ENCODE measurements around the gene GRIP1.

GRIP1 gene

DNA sequence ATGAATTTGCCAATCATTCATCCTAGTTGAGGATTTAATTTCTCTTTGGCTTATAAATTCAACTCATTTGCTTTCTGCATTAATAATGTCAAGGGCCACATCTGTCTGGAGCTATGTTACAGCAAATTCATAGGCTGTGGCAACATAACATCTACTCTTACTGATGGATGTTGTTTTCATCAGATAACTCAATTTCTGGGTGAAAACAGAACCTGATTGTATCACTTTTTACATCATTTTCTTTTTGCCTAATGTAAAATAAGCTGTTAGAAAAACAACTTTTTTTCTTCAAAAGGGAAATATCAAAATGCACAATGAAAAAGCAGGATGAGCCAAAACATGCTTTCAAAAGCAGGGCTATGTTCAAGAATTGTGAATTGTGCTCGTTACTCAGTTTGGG, 303.3 kb downstream of the GRIP1 start:
- DNase-seq: no peak

DNA sequence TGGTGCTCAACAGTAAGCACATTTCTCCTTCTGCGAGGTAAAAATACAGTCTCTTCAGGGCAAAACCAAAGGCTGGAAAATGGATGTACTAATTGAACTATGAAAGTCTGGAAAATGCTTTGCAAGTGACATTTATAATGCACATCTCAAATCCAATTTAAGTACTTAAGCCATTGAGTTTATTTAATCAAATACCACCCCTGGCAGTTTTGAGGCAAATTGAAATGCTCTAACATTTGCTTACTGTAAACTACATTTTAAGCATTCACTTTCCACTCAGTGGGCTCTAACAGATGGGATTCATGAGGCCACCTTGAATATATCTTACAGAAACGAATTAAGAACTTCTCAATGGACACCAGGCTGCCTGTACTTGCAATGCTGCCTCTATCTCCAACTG, 306.9 kb downstream of the GRIP1 start:
- no peak for DNase-seq

DNA sequence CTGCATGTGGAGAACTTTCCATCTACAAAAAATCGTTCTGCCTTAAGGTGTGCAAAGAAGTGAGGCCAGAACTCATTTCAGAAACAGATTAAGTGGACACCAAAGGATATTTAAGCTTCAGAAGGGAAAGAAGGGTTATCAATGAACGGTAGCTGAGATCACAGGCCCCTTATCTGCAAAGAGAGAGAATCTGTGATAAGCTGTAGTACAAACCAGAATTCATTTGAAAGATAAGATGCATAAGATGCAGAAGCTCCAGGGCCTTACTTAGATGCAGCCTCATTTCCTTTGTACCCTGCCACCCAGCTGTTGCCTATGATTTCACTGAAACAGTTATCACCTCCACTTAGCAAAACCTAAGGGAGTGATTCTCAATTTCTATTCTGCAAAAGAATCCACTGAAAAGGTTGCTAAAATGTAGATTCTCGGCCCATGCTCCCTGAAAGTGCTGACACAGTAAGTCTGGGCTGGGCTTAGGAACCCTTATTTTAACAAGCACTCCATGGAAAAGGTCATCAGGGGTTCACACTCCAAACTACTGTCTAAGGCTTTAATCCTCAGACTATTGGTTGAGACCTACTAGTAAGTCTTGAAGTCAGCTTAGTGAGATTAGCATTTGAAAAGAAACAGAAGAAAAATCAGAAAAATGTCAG, 311.7 kb downstream of the GRIP1 start:
- no peak for DNase-seq

DNA sequence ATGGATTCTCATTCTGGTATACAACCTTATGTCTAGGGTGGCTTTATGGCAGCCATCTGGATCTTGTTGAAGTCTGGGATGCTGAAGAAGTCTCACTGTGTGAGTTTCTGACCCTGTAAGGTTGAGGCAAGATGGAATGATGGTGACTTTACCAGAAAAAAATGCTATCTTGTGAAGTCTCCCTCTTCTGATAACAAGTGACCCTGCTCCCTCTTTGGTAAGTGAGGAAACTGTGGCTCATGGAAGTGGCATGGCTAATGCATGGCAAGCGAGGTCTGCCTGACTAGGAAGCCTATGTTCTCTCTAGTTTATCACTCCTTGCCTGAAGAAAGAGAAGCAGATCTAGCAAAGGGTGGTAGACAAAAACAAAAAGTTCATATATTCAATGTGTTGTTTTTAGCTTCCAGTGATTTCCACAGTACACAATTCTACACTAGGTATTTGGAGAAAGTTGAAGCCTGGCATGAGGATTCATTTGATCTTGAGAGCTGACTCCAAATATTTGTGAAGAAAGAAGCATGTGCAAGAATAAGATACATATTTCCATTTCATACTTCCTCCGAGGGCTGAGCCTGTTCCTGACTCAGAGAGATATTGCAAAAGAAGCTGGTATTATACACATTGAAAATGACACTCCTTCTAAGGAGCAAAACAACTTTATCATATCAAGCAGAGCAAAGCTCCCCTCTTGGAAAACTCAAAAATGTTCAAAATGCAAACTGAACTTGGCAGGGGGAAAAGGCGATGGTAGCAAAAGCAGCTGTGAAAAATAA, 313.0 kb downstream of the GRIP1 start:
- no peak for DNase-seq

DNA sequence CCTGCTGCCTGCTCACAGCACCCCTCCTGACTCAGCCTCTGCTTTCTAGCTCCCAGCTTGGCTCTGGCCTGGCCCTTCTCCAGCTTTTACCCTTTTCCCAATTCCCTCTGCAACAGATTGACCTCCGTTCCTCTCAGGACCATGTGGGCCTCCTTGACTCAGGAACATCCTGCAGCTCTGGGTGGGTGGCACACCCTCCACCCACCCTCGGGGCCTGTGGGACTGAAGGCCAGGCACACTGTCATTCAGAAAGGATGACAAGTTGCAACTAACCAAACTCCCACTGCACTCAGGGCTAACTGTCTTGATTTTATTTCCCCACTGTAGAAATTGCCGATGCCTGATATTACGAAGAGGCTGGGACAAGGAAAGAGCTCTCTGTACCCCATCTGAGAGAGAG, 317.2 kb downstream of the GRIP1 start:
- no peak for DNase-seq

DNA sequence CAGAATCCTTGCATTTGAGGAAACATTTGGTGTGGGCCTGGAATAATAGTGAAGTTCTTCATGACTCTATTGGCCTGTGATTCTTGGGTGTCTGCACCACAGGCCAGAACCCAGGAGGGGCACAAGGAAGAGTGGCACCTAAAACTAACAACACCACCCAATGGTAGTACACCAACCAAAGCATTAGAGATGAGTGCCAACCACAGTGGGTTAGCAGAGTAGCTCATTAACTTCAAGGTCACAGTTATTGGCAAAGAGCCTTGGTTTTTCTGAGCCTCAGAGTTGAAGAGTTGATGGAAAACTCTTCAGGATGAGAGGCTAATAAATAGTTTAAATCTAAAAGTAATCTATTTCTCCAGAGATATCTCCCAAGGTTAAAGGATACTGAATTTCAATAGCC, 319.6 kb downstream of the GRIP1 start:
- DNase-seq: no peak

DNA sequence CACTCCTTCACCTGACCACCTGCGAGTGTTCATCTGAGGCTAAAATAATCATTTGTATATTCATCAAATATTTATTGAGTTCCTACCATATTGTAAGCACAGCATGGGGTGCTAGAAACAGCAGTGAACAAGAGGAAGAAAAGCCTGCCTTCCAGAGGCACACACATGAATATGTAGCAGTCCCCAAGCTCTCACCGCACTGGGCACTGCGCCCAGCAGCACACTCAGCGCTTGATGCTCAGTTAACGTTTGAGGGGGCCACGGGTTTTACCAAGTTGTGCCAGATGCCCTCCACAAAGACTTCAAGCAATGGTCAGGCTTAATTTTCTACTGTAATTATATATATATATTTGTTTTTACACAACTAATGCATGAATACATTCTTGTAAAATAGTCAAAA, 324.6 kb downstream of the GRIP1 start:
- peak in 2 of 14 donors; percentile 9 to 13 for DNase-seq

DNA sequence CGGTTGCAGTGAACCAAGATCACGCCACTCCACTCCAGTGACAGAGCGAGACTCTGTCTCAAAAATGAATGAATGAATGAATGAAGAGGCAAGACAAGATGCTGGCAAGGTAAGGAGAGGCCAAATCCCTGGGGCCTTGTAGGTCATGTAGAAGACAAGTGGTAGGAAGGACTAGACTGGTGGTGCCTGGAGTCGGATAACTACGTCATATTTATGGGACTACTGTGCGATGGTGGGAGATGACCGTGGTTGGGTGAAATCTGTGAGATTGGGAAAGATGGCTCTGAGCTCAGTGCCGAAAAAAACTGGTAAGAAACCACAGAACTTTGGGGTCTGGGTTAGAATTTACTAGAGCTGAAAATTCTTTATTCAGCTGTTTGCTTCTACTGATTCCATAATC, 326.0 kb downstream of the GRIP1 start:
- DNase-seq: no peak

DNA sequence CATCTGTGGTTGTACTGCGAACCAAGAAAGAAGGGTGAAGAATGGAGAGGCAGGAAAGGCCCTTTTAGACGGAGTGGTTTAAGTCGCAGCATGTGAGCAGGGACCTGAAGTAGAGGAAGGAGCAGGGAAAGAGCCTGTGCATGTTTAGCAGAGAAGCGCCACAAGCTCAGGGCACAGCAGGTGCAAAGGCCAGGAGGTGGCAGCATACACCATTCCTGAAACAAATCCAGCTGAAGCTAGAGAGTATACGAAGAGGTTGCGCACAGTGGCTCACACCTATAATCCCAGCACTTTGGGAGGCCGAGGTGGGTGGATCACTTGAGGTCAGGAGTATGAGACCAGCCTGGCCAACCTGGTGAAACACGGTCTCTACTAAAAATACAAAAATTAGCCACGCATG, 326.7 kb downstream of the GRIP1 start:
- DNase-seq: peak in 2 of 14 donors; percentile 6 to 7

DNA sequence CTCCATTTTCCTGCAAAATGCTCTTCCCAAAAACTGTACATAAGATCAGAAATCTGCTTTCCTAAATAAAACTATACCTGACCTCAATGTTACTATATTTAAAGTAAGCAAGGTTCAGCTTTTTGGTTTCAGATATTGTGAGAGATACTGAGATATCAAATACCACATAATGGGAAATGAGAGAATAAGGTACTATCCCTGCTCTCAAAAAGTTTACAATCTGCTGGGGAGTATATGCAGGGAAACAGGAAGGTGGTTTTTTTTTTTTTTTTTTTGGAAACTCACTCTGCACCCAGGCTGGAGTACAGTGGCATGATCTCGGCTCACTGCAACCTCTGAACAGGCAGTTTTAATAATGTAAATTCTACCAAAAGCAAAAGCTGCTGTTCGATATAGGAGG, 327.6 kb downstream of the GRIP1 start:
- DNase-seq: no peak

DNA sequence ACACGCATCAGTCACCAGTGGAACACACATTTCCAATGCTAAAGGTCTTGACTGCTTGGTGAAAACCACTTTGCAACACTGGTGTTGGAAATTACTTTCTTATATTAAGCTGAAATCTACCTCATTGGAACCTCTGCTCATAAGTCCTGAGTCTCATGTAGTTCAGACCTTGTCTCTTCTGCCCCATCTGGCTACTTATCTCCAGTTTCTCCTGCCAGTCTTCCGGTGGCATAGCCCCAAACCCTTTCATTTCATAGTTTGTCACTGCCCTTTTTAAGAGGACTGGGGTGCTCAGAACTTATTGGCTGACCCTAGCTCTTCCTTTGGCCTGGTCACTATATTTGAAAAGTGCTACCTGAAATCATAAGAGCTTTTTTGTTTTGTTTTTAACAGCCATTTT, 332.9 kb downstream of the GRIP1 start:
- no peak for DNase-seq

DNA sequence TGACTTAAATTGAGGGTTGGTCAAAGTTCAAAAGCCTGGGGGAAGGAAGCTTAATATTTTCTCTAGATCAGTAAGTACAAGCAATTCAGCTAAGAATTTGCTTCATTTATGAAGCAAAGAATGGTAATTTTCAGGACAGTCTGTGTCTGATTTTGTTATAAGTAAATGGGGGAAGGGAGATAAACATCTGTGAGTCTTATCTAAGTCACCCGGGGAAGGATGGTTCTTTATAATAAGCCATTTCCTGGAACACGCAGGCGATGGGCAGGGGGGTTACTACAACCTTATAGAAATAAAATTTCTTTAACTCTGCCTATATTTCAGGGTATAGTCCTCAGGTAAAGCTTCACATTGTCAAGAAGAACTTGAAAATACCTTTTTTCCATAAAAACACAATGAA, 333.7 kb downstream of the GRIP1 start:
- DNase-seq: no peak

DNA sequence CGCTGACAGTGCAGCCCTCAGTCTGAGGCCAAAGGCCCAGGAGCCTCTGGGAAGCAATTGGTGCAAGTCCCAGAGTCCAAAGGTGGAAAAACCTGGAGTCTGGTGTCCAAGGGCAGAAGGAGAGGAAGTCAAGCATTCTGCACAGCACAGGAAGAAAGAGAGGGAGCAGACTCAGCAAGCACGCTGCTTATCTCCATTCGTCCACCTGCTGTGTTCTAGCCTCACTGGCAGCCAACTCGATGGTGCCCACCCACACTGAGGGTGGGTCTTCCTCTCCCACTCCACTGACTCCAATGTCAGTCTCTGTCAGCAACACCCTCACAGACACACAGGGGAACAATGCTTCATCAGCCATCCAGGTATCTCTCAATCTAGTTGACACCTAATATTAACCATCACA, 337.8 kb downstream of the GRIP1 start:
- no peak for DNase-seq

DNA sequence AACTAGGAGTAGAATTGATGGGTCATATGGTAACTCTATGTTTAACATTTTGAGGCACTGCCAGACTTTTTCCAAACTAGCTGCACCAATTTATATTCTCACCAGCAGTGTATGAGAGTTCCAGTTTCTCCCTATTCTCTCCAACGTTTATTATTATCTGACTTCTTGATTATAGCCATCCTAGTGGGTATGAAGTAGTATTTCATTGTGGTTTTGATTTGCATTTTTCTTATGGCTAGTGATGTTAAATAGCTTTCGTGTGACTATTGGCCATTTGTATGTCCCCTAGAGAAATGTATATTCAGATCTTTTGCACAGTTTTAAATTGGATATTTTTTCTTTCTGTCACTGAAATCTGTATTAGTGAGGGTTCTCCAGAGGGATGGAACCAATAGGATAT, 338.7 kb downstream of the GRIP1 start:
- no peak for DNase-seq

DNA sequence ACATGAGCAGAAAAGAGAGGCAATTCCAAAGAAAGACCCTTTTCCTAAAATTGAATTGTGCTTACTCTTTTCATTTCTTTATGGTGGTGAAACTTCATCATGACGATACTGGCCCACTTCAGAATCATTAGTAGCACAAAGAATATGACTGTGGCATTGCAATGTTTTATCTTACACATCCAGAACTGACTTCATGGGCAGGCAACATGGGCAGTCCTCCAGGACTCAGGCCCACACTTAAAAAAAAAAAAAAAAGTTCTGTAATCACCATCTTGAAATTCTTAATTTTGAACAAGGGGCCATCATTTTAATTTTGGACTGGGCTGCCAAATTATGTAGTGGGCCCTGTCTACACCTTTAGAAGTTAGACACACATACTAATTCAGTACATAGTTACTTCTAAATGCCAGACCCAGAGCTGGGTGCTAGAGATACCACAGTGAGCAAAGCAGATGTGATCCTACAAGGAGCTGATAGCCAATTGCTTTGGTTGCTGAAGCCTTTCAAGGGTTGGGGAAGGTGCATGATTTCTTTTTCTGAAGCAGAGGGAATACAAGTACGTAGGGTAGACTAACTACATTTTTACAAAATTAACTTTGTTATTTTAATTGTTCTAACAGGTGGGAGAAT, 341.4 kb downstream of the GRIP1 start:
- no peak for DNase-seq

DNA sequence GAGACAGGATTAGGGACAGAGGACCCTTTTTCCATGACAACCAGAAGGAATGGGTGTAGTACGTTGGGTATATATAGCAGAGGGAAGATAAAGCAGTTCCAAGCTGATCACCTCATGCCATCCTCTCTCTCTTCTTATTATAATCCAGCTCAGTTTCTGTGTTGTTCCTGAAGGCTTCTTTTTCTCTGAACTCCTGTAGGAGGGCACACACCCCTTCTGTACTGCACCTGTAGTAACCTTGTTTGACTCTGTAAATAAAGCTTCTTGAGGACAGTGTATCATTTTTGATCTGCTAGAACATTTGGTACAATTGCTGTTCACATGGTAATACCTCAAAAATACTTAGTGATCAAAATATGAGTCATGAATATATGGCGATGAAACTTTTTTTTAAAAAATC, 343.1 kb downstream of the GRIP1 start:
- DNase-seq: no peak

DNA sequence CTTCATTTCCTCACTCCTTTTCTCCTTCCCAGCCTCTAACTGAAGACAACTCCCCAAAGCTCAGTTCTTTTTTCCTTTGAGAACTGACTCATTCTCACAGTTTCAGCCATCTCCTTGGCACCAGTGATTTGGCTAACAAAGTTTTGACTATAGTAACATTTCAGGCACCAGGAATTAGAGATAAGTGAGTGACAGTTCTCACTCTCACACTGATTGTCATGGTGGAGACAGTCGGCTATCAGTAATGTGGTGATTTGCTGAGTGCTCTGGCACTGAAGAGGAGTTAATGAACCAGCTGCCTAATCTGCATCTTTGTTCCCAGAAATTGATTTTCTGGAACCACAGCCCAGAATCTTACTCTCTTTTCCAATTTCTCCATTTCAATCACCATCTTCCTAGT, 347.1 kb downstream of the GRIP1 start:
- DNase-seq: no peak

DNA sequence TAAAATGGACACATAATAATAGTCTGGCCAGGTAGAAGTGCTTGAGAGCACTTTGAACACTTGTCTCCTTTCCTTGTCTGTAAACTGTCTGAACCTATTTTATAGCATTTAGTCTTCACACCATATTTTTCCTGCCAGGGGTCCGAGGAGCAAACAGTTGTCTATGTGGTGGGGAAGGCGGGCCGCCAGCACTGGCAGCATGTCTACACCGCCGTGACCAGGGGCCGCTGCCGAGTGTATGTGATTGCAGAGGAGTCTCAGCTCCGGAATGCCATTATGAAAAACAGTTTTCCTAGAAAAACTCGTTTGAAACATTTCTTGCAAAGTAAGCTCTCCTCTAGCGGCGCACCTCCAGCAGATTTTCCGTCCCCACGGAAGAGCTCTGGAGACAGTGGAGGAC, 347.9 kb downstream of the GRIP1 start:
- DNase-seq: no peak

DNA sequence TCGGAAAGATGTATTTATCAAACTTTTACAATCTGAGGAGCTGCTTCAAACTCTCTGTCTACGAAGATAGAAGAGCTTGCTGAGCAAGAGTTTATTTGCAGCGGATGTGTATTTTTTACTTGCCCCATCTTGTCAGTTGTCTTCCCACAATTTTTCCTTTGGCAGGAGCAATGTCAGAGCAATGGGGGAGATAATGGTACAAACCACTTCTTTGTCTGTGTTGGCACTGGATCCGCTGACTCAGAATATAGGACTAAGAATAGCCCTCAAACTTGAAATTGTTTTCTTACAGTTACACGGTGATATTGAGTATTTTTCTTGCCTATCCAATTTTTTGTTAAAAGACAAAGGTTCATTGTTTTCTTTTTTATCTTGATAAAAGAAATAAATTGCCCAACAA, 348.9 kb downstream of the GRIP1 start:
- DNase-seq: no peak

DNA sequence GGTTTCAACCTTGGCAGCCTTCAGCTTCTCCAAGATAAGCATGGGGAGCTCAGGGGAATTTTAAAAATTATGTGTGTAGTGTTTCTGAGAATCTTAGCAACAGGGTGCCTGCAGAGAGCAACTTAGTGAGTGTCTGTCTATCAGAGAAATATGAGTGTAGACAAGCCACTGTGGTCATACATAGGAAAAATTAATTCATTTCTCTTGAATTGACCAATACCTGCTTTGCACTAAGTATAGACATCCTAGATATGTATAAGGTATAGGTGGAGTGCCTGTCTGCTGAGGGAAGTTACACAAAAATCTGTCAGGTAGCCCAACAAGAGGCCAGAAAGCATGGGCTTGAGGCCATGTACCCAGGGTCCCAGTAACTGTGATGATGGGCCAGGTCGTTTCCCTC, 355.9 kb downstream of the GRIP1 start:
- no peak for DNase-seq

DNA sequence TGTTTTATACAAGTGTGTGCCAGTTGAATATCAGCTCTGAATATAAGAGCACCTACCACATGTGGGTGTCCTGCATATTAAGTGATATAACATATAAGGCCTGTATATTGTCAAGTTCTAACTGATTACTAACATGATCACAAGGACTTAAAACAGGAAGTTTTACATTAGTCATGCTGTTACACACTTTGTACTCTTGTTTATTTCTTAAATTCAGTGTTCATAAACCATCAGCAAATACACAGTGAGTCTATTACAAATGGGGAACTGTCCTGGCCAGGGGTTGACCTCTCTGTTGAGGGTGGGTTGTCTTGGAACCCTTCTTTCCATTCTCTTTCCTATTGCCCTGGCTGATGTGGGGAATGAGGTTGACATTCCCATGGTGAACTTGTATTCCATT, 357.4 kb downstream of the GRIP1 start:
- no peak for DNase-seq

DNA sequence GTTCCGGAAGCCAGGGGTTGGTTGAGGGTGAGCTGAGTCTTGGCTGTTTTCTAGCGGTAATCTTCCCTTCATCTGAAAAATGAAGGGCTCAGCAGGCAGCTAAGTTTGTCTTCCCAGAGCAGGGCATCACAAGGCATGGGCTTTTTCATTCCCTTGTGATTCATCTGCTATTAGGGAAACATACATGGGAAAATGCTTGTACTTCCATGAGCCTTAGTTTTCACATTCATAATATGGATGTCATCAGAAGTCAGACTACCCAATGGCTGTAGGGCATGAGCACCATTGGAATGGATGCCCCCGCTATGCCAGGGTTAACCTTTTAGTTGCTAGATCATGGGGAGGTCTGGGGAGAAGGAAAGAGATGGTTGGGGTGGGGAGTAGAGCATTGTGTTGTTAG, 357.9 kb downstream of the GRIP1 start:
- no peak for DNase-seq

DNA sequence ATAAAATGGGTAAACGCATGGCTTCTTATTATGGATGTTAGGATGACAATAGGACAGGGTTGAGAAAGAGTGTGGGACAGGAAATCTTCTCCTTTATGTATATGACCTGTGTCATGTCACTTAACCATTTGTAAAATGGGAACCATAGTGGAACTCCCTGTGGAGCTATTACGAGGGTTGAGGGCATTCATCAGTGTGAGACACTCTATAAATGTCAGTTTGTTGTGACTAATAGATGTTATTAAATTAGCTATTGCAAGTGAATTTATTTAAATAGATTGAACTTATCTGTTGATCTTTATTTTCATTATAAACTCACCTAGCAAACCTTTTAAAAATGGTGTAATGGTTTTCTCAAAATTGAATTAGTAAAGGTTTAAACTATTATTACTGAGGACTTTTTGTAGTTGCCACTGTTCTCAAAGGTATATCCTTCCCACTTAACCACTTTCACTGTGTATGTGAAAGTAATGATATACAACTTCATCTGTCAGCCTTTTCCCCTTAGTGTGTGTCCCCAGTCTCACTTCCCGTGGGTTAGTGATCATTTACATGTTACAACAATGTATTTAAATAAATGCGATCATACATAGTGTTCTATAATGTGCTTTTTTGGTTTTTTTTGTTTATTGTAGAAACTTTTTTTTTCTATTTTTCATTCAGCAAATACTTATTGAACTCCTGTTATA, 359.5 kb downstream of the GRIP1 start:
- DNase-seq: no peak

DNA sequence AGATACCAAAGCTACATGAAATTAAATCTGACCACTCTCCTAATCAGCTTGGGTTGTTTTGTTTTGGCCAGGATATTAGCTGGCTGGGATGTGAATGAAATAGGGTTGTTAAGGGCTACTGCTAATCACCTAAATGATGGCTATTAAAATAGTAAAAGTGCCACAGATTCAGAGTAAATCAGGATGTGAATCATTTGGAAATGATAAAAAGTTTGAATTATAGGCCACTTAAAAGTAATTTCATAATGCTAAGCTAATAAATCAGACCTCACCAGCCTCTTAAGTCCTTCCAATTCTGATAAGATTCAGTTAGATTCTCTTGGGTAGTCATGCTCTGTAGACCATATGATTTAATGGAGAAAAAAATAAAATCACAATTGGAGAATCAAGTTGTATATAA, 364.6 kb downstream of the GRIP1 start:
- DNase-seq: no peak
